Measurements from ENCODE around the gene USP20.
A peak's percentile ranks its signal among the peaks of the same experiment; 100 is the strongest.

USP20 gene

GRCh38 chr9:129810116-129810515 is 25.1 kb upstream of the USP20 start:
- FAIRE-seq (no peak), DNase-seq (ENCODE audit: insufficient read length) (no peak)
- TF ChIP-seq POLR2A (IDR thresholded peaks at IDR 0.05; ENCODE audit: low read depth, low read length), result no peak
- TF ChIP-seq POLR2AphosphoS5 (IDR thresholded peaks at IDR 0.05; ENCODE audit: low read depth, low read length), result no peak
- no peak for TF ChIP-seq TAF1 (IDR thresholded peaks at IDR 0.05; ENCODE audit: borderline replicate concordance, low read depth, low read length)

GRCh38 chr9:129810788-129811187 is 24.5 kb upstream of the USP20 start:
- DNase-seq (ENCODE audit: insufficient read length) (no peak), FAIRE-seq (no peak)
- TF ChIP-seq POLR2AphosphoS5 (IDR thresholded peaks at IDR 0.05; ENCODE audit: low read depth, low read length), result no peak
- TF ChIP-seq POLR2A (IDR thresholded peaks at IDR 0.05; ENCODE audit: low read depth, low read length), result no peak
- TF ChIP-seq TAF1 (IDR thresholded peaks at IDR 0.05; ENCODE audit: borderline replicate concordance, low read depth, low read length), result no peak

- DNase-seq (ENCODE audit: insufficient read length) (no peak), FAIRE-seq (no peak)
- TF ChIP-seq POLR2A (IDR thresholded peaks at IDR 0.05; ENCODE audit: low read depth, low read length), result no peak
- no peak for TF ChIP-seq TAF1 (IDR thresholded peaks at IDR 0.05; ENCODE audit: borderline replicate concordance, low read depth, low read length)
- TF ChIP-seq POLR2AphosphoS5 (IDR thresholded peaks at IDR 0.05; ENCODE audit: low read depth, low read length), result no peak
Observed at GRCh38 chr9:129811967-129812363, 23.3 kb upstream of the USP20 start.

GRCh38 chr9:129812385-129812784 is 22.9 kb upstream of the USP20 start:
- TF ChIP-seq TAF1 (IDR thresholded peaks at IDR 0.05; ENCODE audit: borderline replicate concordance, low read depth, low read length) (no peak), POLR2AphosphoS5 (IDR thresholded peaks at IDR 0.05; ENCODE audit: low read depth, low read length) (0 out of 2 replicates have a peak, but pooled peaks have one; percentile 23)
- DNase-seq (ENCODE audit: insufficient read length) (no peak), FAIRE-seq (no peak)

- no peak for DNase-seq (ENCODE audit: insufficient read length)
- no peak for TF ChIP-seq TAF1 (IDR thresholded peaks at IDR 0.05; ENCODE audit: borderline replicate concordance, low read depth, low read length)
- TF ChIP-seq POLR2AphosphoS5 (IDR thresholded peaks at IDR 0.05; ENCODE audit: low read depth, low read length), result 0 out of 2 replicates have a peak, but pooled peaks have one; percentile 8
Observed at GRCh38 chr9:129813661-129814060, 21.6 kb upstream of the USP20 start.

GRCh38 chr9:129814432-129815223 is 20.6 kb upstream of the USP20 start:
- DNase-seq (ENCODE audit: insufficient read length) (no peak), FAIRE-seq (no peak)
- no peak for TF ChIP-seq POLR2AphosphoS5 (IDR thresholded peaks at IDR 0.05; ENCODE audit: low read depth, low read length)
- TF ChIP-seq TAF1 (IDR thresholded peaks at IDR 0.05; ENCODE audit: borderline replicate concordance, low read depth, low read length), result no peak
- TF ChIP-seq POLR2A (IDR thresholded peaks at IDR 0.05; ENCODE audit: low read depth, low read length), result no peak

More at GRCh38 chr9:129813661-129814060, 21.6 kb upstream of the USP20 start:
- FAIRE-seq, result no peak

- no peak for DNase-seq (ENCODE audit: insufficient read length)
- TF ChIP-seq TAF1 (IDR thresholded peaks at IDR 0.05; ENCODE audit: borderline replicate concordance, low read depth, low read length) (no peak), POLR2A (IDR thresholded peaks at IDR 0.05; ENCODE audit: low read depth, low read length) (no peak), POLR2AphosphoS5 (IDR thresholded peaks at IDR 0.05; ENCODE audit: low read depth, low read length) (no peak)
- FAIRE-seq, result no peak
Observed at GRCh38 chr9:129815278-129815677, 20.0 kb upstream of the USP20 start.

GRCh38 chr9:129816501-129817435 is 18.5 kb upstream of the USP20 start:
- TF ChIP-seq POLR2AphosphoS5 (IDR thresholded peaks at IDR 0.05; ENCODE audit: low read depth, low read length) (no peak), POLR2A (IDR thresholded peaks at IDR 0.05; ENCODE audit: low read depth, low read length) (no peak), TAF1 (IDR thresholded peaks at IDR 0.05; ENCODE audit: borderline replicate concordance, low read depth, low read length) (no peak)
- DNase-seq (ENCODE audit: insufficient read length), result no peak
- FAIRE-seq, result no peak

GRCh38 chr9:129822898-129823541 is 12.2 kb upstream of the USP20 start:
- no peak for TF ChIP-seq TAF1 (IDR thresholded peaks at IDR 0.05; ENCODE audit: borderline replicate concordance, low read depth, low read length)
- no peak for TF ChIP-seq POLR2AphosphoS5 (IDR thresholded peaks at IDR 0.05; ENCODE audit: low read depth, low read length)
- TF ChIP-seq POLR2A (IDR thresholded peaks at IDR 0.05; ENCODE audit: low read depth, low read length), result peak; percentile 47; the same call in 1 of the 2 replicates
- no peak for FAIRE-seq
- no peak for DNase-seq (ENCODE audit: insufficient read length)

GRCh38 chr9:129823542-129823934 is 11.7 kb upstream of the USP20 start:
- FAIRE-seq (no peak), DNase-seq (ENCODE audit: insufficient read length) (peak; percentile 44)
- no peak for TF ChIP-seq TAF1 (IDR thresholded peaks at IDR 0.05; ENCODE audit: borderline replicate concordance, low read depth, low read length)
- no peak for TF ChIP-seq POLR2AphosphoS5 (IDR thresholded peaks at IDR 0.05; ENCODE audit: low read depth, low read length)
- no peak for TF ChIP-seq POLR2A (IDR thresholded peaks at IDR 0.05; ENCODE audit: low read depth, low read length)

Measured in GM12892 (cell line).